Cardiac fibroblast (primary cell): Measurements from ENCODE around the gene ELF3.
A peak's percentile ranks its signal among the peaks of the same experiment; 100 is the strongest.

ENCODE experiments used
- DNase-seq, 2 donors: peaks; one replicate each; pipeline versions ENCODE4 v3.0.0 to v3.0.0-alpha.2; 2010; ENCODE audit warnings: low read depth in 2 of 2
- H3K4me3 ChIP-seq, 2 donors: replicated peaks in 1 of 2; 1 replicate in 1 of 2; 2 replicates in 1 of 2; pipeline ENCODE4 v1.5.1; 2011; ENCODE audit warnings: low read depth in 2 of 2, low read length in 2 of 2, mild to moderate bottlenecking in 2 of 2, moderate library complexity in 1 of 2
- TF ChIP-seq, protein P1 (sequence below): IDR thresholded peaks from one replicate; pipeline ENCODE4 v1.5.1; 2011; ENCODE audit warnings: low read depth, mild to moderate bottlenecking, low read length, inconsistent platforms

The ELF3 gene

DNA sequence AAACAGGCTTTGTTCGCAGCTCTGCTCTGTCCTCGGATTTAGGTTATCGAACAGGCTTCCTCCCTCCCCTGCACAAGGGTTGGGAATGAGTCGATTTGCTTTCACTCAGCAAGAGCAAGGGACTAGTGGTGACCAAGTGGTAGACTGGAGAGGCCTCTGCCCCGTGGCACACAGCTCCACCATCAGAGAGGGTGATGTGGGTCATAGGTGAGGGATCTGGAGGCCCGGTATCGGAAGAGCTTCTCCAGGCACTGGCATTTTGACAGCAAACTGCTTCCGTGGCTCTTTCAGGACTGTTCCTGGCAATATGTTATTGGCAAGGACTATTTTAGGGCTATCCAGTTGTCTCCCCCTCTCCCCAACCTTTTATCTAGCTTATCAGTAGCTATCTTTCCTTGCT is 3.1 kb upstream of the ELF3 start:
- no peak overlapping the region for H3K4me3 ChIP-seq
- DNase-seq, result no peak
- TF ChIP-seq, protein P1, sequence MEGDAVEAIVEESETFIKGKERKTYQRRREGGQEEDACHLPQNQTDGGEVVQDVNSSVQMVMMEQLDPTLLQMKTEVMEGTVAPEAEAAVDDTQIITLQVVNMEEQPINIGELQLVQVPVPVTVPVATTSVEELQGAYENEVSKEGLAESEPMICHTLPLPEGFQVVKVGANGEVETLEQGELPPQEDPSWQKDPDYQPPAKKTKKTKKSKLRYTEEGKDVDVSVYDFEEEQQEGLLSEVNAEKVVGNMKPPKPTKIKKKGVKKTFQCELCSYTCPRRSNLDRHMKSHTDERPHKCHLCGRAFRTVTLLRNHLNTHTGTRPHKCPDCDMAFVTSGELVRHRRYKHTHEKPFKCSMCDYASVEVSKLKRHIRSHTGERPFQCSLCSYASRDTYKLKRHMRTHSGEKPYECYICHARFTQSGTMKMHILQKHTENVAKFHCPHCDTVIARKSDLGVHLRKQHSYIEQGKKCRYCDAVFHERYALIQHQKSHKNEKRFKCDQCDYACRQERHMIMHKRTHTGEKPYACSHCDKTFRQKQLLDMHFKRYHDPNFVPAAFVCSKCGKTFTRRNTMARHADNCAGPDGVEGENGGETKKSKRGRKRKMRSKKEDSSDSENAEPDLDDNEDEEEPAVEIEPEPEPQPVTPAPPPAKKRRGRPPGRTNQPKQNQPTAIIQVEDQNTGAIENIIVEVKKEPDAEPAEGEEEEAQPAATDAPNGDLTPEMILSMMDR, result no peak

- TF ChIP-seq, protein P1, result no peak
- peak in 1 of 2 donors; percentile 55 for DNase-seq
- H3K4me3 ChIP-seq, result no peak overlapping the region
Observed at GRCh38 chr1:202007805-202008489, 2.4 kb upstream of the ELF3 start.

DNA sequence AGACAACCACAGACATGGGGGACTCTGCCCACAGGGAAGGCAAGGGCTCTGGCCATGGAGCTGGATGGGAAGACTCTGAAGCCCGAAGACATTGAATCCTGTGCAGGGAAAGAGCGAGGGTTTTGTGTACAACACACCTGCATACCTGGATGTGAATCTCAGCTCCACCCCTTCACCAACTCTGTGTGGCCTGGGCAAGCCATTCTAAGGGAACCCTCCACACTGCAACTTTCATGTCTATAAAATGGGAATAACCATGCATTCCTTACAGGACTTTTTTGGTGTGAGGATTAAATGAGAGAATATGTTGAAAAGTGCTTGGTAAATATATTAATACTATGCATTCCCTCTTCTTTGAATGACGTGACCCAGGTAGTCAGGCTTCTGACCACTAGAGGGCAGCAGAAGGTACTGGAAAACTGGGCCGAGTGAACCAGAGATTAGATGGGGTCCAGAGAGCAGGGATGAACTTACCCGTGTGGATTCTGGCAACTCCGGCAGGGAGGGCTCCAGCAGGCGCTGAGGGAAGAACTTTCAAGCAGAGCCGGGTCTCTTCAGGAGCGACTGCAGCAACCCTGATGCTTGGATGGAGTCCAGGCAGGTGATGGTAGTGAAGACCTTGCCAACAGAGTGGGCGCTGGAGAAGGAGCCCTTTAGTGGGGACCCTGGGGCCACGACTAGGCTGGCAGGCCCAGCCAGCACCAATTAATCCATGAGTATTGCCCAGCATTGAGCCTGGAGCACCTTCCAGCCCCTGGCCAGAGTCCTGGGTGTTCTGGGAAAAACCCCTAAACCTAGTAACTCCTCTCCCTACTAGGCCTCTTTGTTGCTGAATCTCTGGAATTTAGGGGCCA is 834 bp upstream of the ELF3 start:
- TF ChIP-seq, protein P1, result peak; percentile 86
- H3K4me3 ChIP-seq, result no peak overlapping the region
- peak; percentile 84 to 85 for DNase-seq

DNA sequence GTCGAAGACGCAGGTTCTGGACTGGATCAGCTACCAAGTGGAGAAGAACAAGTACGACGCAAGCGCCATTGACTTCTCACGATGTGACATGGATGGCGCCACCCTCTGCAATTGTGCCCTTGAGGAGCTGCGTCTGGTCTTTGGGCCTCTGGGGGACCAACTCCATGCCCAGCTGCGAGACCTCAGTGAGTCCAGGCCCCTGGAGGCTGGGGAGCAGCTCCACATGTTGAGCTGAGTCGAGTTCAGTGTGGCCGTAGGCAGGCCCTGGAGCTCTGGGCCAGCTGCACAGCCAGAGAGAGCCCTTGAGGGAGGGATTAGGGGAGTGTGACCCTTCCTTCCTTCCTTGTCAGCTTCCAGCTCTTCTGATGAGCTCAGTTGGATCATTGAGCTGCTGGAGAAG is 1.6 kb downstream of the ELF3 start:
- TF ChIP-seq, protein P1, result no peak
- H3K4me3 ChIP-seq, result no peak overlapping the region
- no peak for DNase-seq

GRCh38 chr1:202012544-202013478 is 2.4 kb downstream of the ELF3 start:
- no peak overlapping the region for H3K4me3 ChIP-seq
- TF ChIP-seq, protein P1, result no peak
- DNase-seq, result no peak

DNA sequence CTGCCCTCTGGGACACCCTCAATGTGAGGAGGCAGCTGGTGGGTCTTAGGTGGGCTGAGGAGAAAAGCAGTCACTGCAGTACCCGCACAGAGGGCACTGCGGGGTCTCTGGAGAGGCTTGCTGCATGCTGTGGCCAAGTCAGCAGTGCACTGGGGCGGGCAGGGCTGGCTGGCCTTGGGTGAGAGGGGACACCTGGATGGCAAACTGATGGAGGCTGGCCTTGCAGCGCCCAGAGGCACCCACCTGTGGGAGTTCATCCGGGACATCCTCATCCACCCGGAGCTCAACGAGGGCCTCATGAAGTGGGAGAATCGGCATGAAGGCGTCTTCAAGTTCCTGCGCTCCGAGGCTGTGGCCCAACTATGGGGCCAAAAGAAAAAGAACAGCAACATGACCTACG is 3.2 kb downstream of the ELF3 start:
- TF ChIP-seq, protein P1, result no peak
- DNase-seq, result no peak
- H3K4me3 ChIP-seq, result no peak overlapping the region
